Non-pigmented ciliary epithelial cell (primary cell): ENCODE data around the gene PDIA3.
"Not testable (repeated sequence)": the region's sequence is repeated elsewhere in the genome, so short reads cannot be mapped to it uniquely, and the experiment has no call there.

Source experiments
- DNase-seq: peaks from one replicate; pipeline ENCODE4 v3.0.0-alpha.2; 2010; ENCODE audit warnings: low read depth

The PDIA3 gene

DNA sequence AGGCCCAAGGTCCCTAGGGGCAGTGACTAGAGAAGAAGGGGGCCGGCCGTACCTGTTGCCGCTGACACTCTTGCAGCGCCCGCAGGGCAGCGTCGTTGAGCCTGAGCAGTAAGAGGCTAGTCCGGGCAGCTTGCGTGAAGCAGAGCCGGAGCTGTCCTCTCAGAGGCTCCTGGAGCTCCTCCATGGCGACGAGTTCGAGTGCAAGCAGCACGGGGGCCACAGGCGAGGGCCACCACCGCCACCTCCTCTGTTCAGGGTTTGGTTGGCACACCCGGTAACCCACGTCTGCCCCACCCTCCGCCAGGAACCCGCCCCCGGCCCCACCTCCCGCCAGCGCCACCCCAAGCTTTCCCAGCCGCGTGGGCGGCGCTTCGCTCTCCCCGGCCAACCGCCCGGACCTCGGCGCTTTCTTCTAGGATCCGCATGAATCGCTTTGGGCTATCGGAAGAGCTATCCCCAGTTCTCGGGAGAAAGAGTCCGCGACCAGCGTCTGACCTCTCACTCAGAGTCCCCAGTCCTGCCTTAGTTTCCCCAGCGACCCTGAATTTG, 30.6 kb downstream of the PDIA3 start, which contains the start of gene ELL3:
Gene ELL3 (minus strand): TSS at position 249 of the 549 bp plus-strand sequence. CDS start 65 bp downstream, at position 184.
- DNase-seq: no peak

DNA sequence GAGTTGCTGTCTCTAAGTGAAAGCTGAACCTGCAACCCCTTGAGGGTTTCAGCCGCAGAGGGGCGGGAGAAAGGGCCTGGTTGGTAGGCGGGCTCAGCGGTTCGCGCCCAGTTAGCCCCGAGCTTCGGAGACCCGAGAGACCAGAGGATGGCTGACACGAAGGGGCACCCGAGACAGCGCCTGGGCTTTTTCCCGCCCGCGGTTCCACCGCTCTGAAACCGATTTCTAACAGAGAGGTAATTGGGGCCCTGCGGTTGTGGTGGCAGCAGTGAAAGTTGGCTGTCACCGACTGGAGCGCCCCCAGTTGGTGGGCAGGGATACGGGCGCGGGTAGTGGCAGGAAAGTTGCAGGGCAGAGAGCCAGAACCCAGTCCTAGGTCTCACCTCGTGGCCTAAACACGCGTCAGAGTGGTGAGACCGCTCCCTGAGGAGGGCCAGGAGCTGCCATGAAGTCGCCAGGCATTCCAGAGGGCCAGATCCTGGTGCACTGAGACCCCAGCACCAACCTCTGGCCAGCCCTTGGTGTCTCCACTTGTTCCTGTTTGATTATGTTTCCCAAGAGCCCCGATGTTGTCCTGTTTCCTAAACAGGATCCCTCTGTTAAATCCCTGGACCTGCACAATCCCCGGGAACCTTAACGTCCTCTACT, 31.2 kb downstream of the PDIA3 start:
- no peak for DNase-seq

DNA sequence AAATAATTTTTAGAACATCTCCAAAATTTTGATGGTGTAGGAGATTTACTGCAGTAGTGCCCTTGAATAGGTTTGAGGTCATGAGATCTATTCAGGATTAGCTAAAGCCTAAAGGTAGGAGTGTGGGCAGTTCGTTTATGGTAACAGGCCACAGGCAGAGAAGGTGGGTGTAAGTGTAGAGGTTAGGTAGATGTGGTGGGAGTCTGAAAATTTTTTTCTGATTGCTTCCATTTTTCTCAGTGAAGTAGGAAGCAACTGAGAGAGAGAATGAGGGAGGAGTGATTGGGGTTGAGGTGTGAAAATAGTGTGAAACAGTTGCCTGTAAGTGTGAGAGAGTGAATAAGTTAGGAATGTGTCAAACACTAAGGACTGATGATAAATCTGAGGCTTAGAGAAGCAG, 32.8 kb downstream of the PDIA3 start:
- no peak for DNase-seq

DNA sequence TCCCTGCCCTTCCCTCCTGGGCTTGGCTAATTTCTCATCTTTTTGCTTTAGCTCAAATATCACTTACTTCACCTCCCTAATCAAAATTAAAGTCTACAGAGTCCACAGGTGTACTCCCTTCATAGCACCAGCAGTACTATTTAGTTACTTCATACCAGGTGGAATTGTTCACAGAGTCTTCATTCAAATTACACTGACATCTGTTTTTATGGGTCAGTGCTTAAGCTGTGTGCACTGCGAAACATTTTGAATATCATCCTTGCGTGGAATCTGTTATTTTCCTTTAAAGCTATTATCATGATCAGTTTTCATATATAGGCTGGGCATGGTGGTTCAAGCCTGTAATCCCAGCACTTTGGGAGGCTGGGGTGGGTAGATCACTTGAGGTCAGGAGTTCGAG, 43.2 kb downstream of the PDIA3 start:
- DNase-seq: no peak

DNA sequence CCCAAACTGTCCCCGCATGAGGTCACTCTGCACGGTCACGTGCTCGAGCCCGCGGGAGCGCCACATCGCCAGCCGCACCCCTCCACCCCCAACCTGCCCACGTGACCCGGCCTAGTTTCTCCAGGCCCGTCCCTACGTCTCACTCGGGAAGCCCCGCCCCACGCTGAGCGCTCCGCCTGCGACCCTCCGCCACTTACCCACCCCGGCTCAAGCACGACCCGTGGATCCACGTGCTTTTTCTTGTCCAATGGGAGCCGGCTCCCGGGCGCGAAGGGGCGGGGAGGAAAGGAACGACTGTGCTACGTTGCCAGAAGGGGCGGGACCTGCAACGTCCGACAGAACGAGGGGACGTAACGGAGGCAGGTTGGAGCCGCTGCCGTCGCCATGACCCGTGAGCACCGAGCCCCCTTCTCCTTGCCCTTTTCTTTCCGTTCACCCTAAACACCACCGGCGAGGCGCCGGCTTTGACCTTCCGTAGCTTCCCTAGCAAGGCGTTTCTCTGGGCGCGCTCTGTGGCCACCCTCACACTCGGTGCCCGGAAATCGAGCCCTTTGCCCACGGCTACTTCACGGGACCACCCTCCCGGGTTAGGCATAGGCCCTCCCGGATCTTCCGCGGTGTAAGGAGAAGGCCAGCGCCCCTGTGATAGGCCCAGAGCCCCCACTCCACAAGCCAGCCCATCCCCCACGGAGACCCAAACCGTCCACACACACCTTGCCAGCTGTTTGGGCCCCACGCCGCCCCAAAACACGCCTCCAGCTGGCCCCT, 45.9 kb downstream of the PDIA3 start, which contains the start of gene SERF2:
Gene SERF2 (plus strand): TSS at position 328 of the 768 bp plus-strand sequence. CDS start 57 bp downstream, at position 385.
- peak; percentile 97 for DNase-seq

DNA sequence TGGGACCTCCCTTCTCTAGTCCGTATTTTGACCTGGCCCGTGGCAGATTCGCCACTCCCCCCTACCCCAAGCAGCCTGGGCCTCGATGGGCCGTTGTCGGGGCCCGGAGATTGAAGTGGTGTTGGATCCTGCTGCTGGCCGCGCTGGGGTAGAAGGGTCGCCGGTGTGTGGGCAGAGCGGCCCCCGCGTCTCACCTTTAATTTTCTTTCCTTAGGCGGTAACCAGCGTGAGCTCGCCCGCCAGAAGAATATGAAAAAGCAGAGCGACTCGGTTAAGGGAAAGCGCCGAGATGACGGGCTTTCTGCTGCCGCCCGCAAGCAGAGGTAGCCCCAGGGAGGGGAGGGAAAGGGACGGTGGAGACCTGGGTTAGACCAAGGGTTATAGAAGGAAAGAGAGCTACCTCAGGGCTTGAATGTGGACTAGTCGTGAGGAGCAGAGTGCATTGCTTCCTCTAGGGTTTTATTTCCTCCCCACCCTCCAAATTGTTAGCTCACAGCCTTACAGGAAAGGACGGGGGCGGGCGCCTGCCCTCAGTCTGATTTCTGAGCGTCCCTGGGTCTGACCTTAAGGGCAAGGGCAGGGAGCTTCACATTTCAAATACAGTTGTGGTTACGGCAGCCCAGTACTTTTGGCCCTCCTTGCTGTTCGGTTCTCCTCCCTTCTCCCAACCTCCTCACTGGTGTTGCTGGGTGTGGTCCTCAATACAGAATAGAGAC, 46.7 kb downstream of the PDIA3 start:
- DNase-seq: no peak

DNA sequence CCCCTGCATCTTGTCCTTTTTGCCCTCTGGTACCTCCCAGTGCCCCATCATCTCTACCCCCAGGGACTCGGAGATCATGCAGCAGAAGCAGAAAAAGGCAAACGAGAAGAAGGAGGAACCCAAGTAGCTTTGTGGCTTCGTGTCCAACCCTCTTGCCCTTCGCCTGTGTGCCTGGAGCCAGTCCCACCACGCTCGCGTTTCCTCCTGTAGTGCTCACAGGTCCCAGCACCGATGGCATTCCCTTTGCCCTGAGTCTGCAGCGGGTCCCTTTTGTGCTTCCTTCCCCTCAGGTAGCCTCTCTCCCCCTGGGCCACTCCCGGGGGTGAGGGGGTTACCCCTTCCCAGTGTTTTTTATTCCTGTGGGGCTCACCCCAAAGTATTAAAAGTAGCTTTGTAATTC, 47.4 kb downstream of the PDIA3 start:
- DNase-seq: no peak

DNA sequence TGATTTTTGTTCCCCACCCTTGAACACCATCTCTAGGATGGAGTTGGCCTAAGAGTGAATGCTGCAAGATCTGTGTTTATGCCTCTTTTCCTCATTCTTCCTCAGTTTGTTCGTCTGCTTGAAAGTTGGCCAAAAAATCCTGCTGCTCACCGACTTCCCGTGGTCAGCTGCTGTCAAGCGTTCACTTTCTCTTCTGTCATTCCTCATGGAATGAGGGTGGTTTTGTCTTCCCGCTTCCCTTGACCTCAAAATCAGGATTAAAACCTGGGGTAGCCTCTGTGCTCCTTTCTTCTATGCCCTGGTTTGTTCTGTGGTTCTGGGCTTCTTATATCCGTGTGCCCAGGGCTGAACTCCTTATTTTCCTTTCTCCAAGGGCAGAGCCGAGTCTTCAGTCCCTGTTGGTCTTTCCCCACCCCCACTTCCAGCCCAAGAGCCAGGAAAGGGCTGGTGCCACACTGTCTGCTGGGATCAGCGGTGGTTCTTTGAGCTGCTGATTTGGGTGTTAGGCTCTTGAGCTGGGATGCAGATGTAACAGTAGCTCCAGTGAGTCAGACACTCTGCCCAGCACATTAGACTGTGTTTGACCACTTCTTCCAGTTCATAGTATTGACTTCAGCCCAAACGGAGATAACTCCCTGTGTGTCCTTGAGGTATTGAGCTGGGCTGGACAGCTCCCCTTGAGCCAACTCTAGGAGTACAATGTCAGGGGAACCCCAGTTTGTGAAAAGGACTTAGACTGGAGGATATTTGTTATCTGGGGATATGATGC, 48.2 kb downstream of the PDIA3 start:
- no peak for DNase-seq

DNA sequence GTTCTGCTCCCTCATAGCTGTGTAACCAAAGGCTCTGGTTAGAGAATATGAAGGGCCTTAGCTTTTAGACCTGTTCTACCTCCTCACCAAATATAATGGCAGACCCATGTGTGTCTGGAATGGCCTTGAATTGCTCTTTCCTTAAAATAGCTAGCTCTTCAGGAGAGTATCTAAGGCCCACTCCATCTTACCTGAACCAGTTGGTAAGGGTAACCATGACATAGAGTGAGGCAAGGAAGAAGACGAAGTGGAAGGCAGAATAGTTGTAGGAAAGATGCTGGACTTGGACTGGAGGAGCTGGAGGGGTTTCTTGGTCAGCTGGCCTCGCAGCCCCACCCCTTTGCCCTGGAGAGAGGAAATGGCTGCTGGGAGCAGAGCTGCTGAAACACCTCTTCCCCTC, 49.0 kb downstream of the PDIA3 start:
- DNase-seq: no peak

DNA sequence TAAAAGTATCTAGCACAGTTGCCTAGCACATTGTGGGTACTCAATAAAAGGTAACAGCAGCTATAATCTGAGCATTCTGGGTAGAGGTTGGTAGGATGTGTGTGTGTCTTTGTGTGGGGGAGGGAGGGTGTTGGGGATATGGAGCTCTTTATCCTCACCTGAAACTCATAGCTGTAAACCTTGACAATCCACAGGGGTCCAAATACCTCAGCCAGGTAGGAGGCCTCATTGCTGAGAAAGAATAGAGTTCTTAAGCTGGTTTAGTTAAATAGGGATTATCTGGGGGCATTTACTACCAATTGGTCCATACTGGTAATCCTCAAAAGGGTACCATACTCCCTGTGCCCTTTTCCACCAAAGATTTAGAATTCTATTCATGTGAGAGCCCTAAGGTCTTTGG, 49.8 kb downstream of the PDIA3 start:
- DNase-seq: no peak

DNA sequence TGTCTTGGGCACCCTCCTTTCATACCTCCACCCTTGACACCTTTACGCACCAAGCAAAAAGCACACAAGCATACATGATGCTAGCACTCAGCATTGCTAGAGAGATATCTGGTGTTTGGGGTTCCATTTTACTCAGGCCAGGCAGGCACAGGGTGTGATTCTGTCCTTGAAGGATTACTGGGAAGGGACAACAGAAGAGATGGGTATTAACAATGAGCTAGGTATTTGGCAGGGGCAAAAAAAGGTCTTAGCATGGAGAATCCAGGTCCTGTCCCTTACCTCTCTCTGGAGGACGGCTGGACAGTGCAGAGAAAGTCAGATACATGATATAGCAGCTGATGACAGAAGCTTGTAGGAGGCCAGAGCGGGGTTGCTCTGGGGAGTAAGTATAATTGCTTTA, 50.3 kb downstream of the PDIA3 start:
- DNase-seq: no peak

DNA sequence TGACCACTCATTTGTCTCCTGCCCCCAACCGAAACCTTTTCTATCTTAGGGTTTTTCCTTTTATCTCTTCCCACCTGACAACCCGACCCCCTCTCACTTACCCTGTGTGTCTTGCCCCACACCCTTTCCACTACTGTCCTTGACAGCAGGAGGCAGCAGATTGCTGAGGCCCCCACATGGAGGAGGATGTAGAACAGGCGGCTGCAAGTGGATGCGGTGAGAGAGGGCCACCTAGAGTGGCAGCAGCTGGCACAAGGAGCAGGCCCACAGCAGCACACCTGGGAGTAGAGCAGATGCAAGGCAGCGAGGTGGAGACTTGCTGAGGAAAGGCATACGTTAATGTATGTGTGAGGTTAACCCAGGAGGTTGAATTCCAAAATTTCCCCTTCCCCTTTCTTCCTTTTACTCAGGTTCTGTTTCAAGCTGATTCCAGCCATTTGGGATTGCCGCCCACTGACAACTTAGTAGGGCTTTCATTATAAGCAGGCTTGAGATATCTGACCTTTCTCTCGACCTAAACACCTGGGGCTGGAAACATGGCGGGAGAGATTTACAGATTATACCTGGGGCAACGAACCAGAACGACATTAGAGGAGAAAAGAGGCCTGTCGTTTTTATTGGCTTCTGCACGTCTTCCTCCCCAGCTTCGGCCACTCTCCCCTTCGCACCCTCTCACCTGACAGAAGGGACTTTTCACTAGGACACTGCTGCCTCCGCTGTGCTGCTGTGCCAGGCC, 53.1 kb downstream of the PDIA3 start:
- no peak for DNase-seq

DNA sequence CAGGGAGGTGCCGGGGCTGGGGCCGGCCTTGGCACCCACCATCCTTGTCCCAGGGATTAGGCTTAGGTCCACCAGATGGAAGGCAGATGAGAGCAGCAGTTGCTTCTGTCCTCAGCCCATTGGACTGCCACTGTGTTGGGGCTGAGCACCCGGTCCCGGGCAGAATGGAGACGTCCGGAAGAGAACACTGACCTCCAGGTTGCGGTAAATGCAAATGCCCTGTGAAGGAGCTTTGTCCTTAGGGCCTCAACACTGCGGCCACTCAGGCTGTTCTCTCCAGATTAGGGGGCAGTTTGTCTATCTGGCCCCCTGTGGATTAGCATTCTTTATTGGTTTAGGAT, 53.7 kb downstream of the PDIA3 start, which contains the start of gene SERINC4:
Gene SERINC4 (minus strand): TSS at position 276 of the 341 bp plus-strand sequence. CDS start 234 bp downstream, at position 42.
- DNase-seq: no peak

DNA sequence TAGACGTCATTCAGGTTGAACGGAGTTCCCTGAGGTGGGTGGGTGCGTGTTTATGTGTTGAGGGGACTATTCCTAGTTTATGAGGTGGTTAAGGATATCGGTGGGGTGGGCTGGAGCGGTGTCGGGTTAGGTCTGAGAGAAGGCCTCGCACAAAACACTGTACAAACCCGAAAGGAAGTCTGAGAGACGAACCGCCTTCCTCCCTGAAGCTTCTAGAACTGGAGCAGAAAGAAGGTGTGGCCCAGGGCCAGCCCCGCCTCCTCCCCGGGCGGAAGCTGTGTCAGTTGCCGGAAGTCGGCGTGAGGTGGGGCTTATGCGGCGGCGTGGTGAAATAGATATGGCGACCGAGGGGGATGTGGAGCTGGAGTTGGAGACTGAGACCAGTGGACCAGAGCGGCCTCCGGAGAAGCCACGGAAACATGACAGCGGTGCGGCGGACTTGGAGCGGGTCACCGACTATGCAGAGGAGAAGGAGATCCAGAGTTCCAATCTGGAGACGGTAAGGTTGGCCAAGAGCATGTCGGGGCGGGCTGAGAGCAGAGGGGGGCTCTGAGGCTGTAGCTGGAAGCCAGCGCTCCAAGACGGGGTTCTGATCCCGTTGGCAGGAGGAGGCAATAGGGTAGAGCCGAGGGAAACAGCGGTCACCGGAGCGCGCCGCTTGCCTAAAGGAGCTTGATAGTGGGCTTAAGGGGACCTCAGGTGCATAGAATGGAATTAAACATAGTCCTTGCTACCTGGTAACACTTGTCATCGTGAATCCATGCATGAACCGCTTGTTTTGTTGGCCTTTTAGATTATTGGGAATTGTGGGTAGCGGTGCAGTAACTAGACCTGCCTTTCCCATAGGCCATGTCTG, 54.3 kb downstream of the PDIA3 start, which contains the start of gene HYPK:
Gene HYPK (plus strand): TSS at position 314 of the 856 bp plus-strand sequence. CDS start 24 bp downstream, at position 338.
- DNase-seq: no peak

DNA sequence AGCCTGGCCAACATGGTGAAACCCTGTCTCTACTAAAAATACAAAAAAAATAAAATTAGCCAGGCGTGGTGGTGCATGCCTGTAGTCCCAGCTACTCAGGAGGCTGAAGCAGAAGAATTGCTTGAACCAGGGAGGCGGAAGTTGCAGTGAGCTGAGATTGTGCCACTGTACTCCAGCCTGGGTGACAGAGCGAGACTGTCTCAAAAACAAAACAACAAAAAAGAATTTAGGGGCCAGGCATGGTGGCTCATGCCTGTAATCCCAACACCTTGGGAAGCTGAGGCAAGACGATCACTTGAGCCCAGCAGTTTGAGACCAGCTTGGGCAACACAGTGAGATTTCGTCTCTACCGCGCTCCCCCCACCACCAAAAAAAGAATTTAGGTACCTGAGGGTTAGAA, 56.4 kb downstream of the PDIA3 start:
- DNase-seq: not testable (repeated sequence)

DNA sequence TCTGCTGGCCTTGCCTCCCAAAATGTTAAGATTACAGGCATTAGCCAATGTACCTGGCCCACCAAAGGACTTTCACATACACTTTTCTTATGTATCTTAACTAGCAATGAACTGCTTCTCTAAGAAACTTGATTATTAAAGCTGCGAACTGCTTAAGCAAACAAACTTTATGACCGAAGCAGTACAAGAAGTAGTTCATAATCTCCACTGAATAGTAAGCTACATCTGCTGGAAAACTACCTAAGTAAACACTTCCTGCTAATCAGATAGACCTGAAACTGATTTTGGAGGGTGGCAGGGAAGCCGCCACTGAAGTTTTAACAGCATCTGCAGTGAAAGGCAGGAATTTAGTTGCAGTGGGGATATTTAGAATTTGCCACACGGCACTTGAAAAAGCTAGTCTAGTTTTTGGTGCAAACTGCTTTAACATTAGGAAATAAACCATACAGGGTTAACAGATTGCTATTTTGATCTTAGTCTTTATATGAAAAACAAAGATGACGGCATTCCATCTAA, 62.3 kb downstream of the PDIA3 start:
- no peak for DNase-seq

DNA sequence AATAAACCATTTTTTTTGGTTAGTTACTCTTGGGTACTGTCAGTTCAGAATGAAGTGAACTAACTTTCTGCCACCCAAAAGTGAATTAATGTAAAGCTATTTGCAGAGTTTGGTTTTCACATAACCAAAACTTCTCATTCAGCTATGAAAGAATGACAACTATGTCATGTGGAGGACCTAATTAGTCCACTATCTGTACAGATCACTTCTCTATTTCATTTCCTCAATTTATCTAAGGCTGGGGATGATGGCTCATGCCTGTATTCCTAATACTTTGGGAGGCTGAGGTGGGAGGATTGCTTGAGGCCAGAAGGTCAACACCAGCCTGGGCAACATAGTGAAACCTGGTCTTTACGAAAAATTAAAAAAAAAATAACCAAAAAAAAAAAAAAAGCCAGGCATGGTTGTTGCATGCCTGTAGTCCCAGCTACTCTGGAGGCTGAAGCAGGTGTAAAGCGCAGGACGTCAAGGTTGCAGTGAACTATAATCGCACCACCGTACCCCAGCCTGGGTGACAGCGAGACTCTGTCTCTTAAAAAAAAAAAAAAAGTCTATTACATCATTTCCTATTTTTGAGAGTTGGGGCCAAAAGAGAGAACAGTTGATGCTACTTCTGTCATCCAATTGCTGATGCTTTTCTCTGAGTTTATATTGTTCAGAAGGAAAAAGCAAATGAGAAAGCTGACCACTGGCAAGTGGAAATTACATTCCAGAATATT, 62.9 kb downstream of the PDIA3 start:
- DNase-seq: no peak

DNA sequence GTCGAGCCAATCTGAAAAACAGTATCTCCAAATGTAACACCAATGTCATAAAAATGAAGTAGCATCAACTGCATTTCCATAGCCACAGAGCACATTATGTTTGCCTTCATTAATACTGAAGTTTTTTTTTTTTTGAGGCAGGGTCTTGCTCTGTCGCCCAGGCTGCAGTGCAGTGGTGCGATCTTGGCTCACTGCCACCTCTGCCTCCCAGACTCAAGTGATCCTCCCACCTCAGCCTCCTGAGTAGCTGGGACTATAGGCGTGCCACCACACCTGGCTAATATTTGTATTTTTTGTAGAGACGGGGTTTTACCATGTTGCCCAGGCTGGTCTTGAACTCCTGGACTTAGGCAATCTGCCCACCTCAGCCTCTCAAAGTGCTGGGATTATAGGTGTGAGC, 68.8 kb downstream of the PDIA3 start:
- DNase-seq: not testable (repeated sequence)

DNA sequence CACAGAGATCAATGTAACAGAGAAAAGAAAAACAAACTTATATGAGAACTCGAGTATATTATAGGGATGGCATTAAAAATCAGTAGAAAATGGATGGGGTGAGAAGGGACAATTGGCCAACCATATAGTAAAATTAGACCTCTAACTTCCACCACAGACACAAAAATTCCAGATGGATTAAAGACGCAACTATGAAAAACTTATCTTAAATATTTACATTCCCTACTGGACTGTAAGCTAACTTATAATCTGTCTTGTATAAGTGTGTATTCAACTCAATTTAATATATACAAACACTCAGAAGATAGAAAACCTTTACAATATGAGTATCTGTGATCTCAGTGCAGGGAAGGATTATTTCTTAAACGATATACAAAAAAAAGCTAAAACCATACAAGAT, 75.3 kb downstream of the PDIA3 start:
- DNase-seq: no peak
